HepG2 (cell line): ENCODE measurements around the gene STPG2. TPM values are rescaled to one million over a fixed set of nuclear protein-coding genes. Genes with fewer than 3 reads are reported as not detected.

Source experiments
- ATAC-seq: fragments of 200-7000 bp; cut with Tn5 transposase; 3 replicates; pipeline ENCODE4 v1.9.1; 2020; ENCODE audit warnings: mild to moderate bottlenecking, moderate library complexity
- BruUV-seq: library from RNA; stranded (reverse); fragments of 400-500 nt; replicated peaks from 2 replicates; lab custom pipeline; 2021; lab: Mats Ljungman, UMichigan
- CTCF ChIA-PET: fragments of 300-600 bp; formaldehyde crosslinking; extraction: SDS; loops from one replicate; lab custom pipeline; 2021; ENCODE audit warnings: low total read pairs, inconsistent platforms, low intra/inter-chr PET ratio; lab: Yijun Ruan, JAX
- POLR2A ChIA-PET: fragments of 350-600 bp; sonication (Branson Sonifier 250); formaldehyde crosslinking; loops from one replicate; lab custom pipeline; 2020; ENCODE audit warnings: antibody characterized with exemption, inconsistent platforms; lab: Yijun Ruan, JAX
- DNase-seq: peaks from one replicate; pipeline ENCODE4 v3.0.0-alpha.2; 2015; ENCODE audit warnings: low spot score
- FAIRE-seq: peaks from 3 replicates; lab custom pipeline; 2011; peaks lifted over from hg19 to GRCh38; lab: Jason Lieb, UNC
- H2AFZ ChIP-seq: one replicate; pipeline ENCODE4 v1.6.1; 2011; ENCODE audit warnings: low read length, inconsistent platforms
- H3K27ac ChIP-seq: fragments of 300-600 bp; 3 replicates; pipeline ENCODE4 v1.8.0; 2011; ENCODE audit warnings: mixed run types, mild to moderate bottlenecking, mixed read lengths, low read length, inconsistent platforms; ENCODE audit not compliant: insufficient read depth; ENCODE audit errors: extremely low read length
- H3K27me3 ChIP-seq, 2 experiments: fragments of 200-600 bp in 1 of 2; 2 replicates in 1 of 2; 3 replicates in 1 of 2; pipeline versions ENCODE4 v1.6.0 to v1.8.0; 2011; ENCODE audit warnings: low read length in 2 of 2, mild to moderate bottlenecking in 2 of 2, moderate library complexity in 2 of 2, inconsistent platforms in 1 of 2; ENCODE audit not compliant: insufficient read depth in 2 of 2, control insufficient read depth in 1 of 2
- H3K36me3 ChIP-seq, 2 experiments: fragments of 200-600 bp in 1 of 2; replicated peaks in 1 of 2; 2 replicates in 1 of 2; 3 replicates in 1 of 2; pipeline versions ENCODE4 v1.5.1 to v1.8.0; 2011; ENCODE audit warnings: low read length in 2 of 2, inconsistent platforms in 1 of 2; ENCODE audit not compliant: insufficient read depth in 2 of 2, control insufficient read depth in 1 of 2
- H3K4me1 ChIP-seq: 2 replicates; pipeline ENCODE4 v1.5.1; 2012; ENCODE audit warnings: low read length, inconsistent platforms; ENCODE audit not compliant: insufficient read depth
- H3K4me2 ChIP-seq: 2 replicates; pipeline ENCODE4 v1.6.0; 2011; ENCODE audit warnings: low read depth, low read length, inconsistent platforms
- H3K4me3 ChIP-seq, 3 experiments: fragments of 200-600 bp in 1 of 3; sonication (generic), shearing (Covaris generic) in 1 of 3; replicated peaks in 1 of 3; 2 replicates each; pipeline ENCODE4 v1.5.1; 2011 to 2016; ENCODE audit warnings: low read length in 3 of 3, inconsistent platforms in 2 of 3, low read depth in 2 of 3, mild to moderate bottlenecking in 2 of 3, control low read depth in 1 of 3, mixed read lengths in 1 of 3; ENCODE audit not compliant: insufficient read depth in 1 of 3
- H3K79me2 ChIP-seq: one replicate; pipeline ENCODE4 v1.6.1; 2011; ENCODE audit warnings: low read length, inconsistent platforms; ENCODE audit not compliant: insufficient read depth
- H3K9ac ChIP-seq: 2 replicates; pipeline ENCODE4 v1.6.0; 2011; ENCODE audit warnings: mild to moderate bottlenecking, low read depth, low read length, inconsistent platforms; ENCODE audit not compliant: insufficient read depth
- H3K9me3 ChIP-seq: 2 replicates; pipeline ENCODE4 v1.5.1; 2012; ENCODE audit warnings: mild to moderate bottlenecking, low read length
- H4K20me1 ChIP-seq: 2 replicates; pipeline ENCODE4 v1.6.0; 2011; ENCODE audit warnings: inconsistent platforms, mild to moderate bottlenecking, low read length, moderate library complexity; ENCODE audit not compliant: insufficient read depth
- E2F2 ChIP-seq: sonication (generic); formaldehyde crosslinking; IDR thresholded peaks from 2 replicates; pipeline ENCODE4 v1.4.0; 2020; ENCODE audit warnings: missing genetic modification reagents, borderline replicate concordance
- FOXK2 ChIP-seq: fragments of 450-650 bp; IDR thresholded peaks from 2 replicates; pipeline ENCODE4 v1.6.1; 2016
- JUNB ChIP-seq: sonication (generic); formaldehyde crosslinking; IDR thresholded peaks from 2 replicates; pipeline ENCODE4 v1.8.0; 2022; ENCODE audit warnings: missing genetic modification reagents, mild to moderate bottlenecking, borderline replicate concordance
- NCOA5 ChIP-seq: sonication (generic); formaldehyde crosslinking; IDR thresholded peaks from 2 replicates; pipeline ENCODE4 v1.4.0; 2020; ENCODE audit warnings: missing genetic modification reagents
- NFIB ChIP-seq: sonication (generic); formaldehyde crosslinking; IDR thresholded peaks from 2 replicates; pipeline ENCODE4 v1.9.0; 2021; ENCODE audit warnings: missing genetic modification reagents, mild to moderate bottlenecking, borderline replicate concordance
- NR2F6 ChIP-seq, 2 experiments: IDR thresholded peaks; 2 replicates each; pipeline ENCODE4 v1.6.1; 2016; ENCODE audit warnings: antibody characterized with exemption in 1 of 2, mild to moderate bottlenecking in 1 of 2
- RFX3 ChIP-seq: IDR thresholded peaks from 2 replicates; pipeline ENCODE4 v1.6.1; 2016; ENCODE audit warnings: missing biosample characterization, missing genetic modification reagents
- SPEN ChIP-seq: sonication (generic); formaldehyde crosslinking; IDR thresholded peaks from 2 replicates; pipeline ENCODE4 v1.5.1; 2020; ENCODE audit warnings: low read depth, mild to moderate bottlenecking, missing genetic modification reagents
- U2AF2 ChIP-seq: fragments of 200-400 bp; formaldehyde crosslinking; IDR thresholded peaks from 2 replicates; pipeline ENCODE4 v1.6.1; 2017; ENCODE audit warnings: low read depth, mild to moderate bottlenecking, low read length
- ZNF407 ChIP-seq: sonication (generic); formaldehyde crosslinking; IDR thresholded peaks from one replicate; pipeline ENCODE4 v1.5.1; 2020; ENCODE audit warnings: mild to moderate bottlenecking, missing genetic modification reagents; ENCODE audit errors: not compliant biosample characterization
- ZNF543 ChIP-seq: sonication (generic); formaldehyde crosslinking; IDR thresholded peaks from 2 replicates; pipeline ENCODE4 v1.4.0; 2020; ENCODE audit warnings: mild to moderate bottlenecking, missing genetic modification reagents
- WGBS: methylation state at CpG from one replicate; pipeline ENCODE4 v1.1.6; 2017; ENCODE audit warnings: low lambda C conversion rate; 5-methylcytosine and 5-hydroxymethylcytosine counted together
- in situ Hi-C: cut with HindIII; loops from 2 replicates; pipeline ENCODE4 v1.10.0; 2017; ENCODE audit warnings: low pct_unique_long_range_greater_than_20kb; ENCODE audit not compliant: extremely low pct_ligation_motif_present
- intact Hi-C: fragments of 100-400 bp; cut with micrococcal nuclease; formaldehyde crosslinking; loops from one replicate; pipeline ENCODE4 v1.10.0; 2022; ENCODE audit not compliant: unreplicated experiment
- polyA plus RNA-seq, 8 experiments: library from polyadenylated mRNA; depleted of rRNA in 3 of 8; stranded (reverse) in 7 of 8; unstranded in 1 of 8; fragments of >200 nt; fragmentation: Illumina TruSeq in 4 of 8; extraction: Trizol in 4 of 8; gene quantifications; 2 replicates each; pipeline versions ENCODE4 v1.2.1 to v1.2.3, GENCODE V29; 2011 to 2016; ENCODE audit warnings: low read depth in 4 of 8, missing spikeins in 1 of 8, mixed read lengths in 1 of 8; ENCODE audit not compliant: insufficient read depth in 1 of 8
- total RNA-seq, 5 experiments: library from RNA; depleted of rRNA; stranded (reverse); fragments of >200 nt; fragmentation: Illumina TruSeq; extraction: Trizol; gene quantifications; 2 replicates each; pipeline ENCODE4 v1.2.3, GENCODE V29; 2016; ENCODE audit warnings: low read depth in 1 of 5

Gene STPG2
- total and polyA plus RNA-seq, 2 of the 13 experiments (the other 11 are each of a cell fraction or from before 2014, with no cell fraction given) = 0.07 TPM; not detected in 1

GRCh38 chr4:98081936-98082335 is 61.3 kb downstream of the STPG2 start (continued):
- no peak for TF ChIP-seq ZNF407 (CRISPR knock-in tag)

GRCh38 chr4:98068495-98068894 is 74.8 kb downstream of the STPG2 start:
- ChIA-PET CTCF (no interaction called here), POLR2A (no interaction called here)
- in situ Hi-C loops = no loop called here
- no peak overlapping the region for H2AFZ ChIP-seq
- H3K79me2 ChIP-seq = no peaks in the 10 kb centered on the region
- intact Hi-C loops = no loop called here
- no peaks in the 10 kb centered on the region for H3K36me3 ChIP-seq
- TF ChIP-seq NR2F6 (IDR thresholded peaks at IDR 0.05) (no peak), NR2F6 (CRISPR knock-in tag; IDR thresholded peaks at IDR 0.05) (no peak), NFIB (no peak), SPEN (CRISPR knock-in tag) (no peak), FOXK2 (no peak), E2F2 (CRISPR knock-in tag) (no peak), RFX3 (no peak), U2AF2 (no peak), NCOA5 (CRISPR knock-in tag) (no peak), JUNB (CRISPR knock-in tag) (no peak), ZNF543 (CRISPR knock-in tag) (no peak)
- no peak overlapping the region for H3K4me3 ChIP-seq
- ATAC-seq (no peak), FAIRE-seq (no peak), DNase-seq (no peak)
- no peak overlapping the region for H3K4me2 ChIP-seq
- no peaks in the 10 kb centered on the region for H4K20me1 ChIP-seq
- H3K9ac ChIP-seq = no peak overlapping the region
- no peaks in the 10 kb centered on the region for H3K27me3 ChIP-seq
- no TSS peak for BruUV-seq
- no peak overlapping the region for H3K27ac ChIP-seq
- H3K9me3 ChIP-seq = no peaks in the 10 kb centered on the region
- H3K4me1 ChIP-seq = no peaks in the 10 kb centered on the region
- WGBS = 0% methylated on average over 2 of the region's 2 CpGs
